GM12865 (cell line): ENCODE measurements around the gene TFAP2B.

ENCODE experiments used
- DNase-seq: peaks from one replicate; pipeline ENCODE4 v3.0.0; 2010; ENCODE audit warnings: low read depth
- H3K4me3 ChIP-seq: 2 replicates; pipeline ENCODE4 v1.5.1; 2011; ENCODE audit warnings: mild to moderate bottlenecking, low read depth, low read length, control low read depth
- CTCF ChIP-seq: IDR thresholded peaks from 2 replicates; pipeline ENCODE4 v1.5.1; 2011; ENCODE audit warnings: low read length, control low read depth, low read depth, inconsistent platforms; ENCODE audit not compliant: insufficient read depth; ENCODE audit errors: missing control alignments

Gene TFAP2B

GRCh38 chr6:50851049-50851845, 32.6 kb downstream of the TFAP2B start:
- H3K4me3 ChIP-seq = no peak overlapping the region
- DNase-seq = no peak

GRCh38 chr6:50853939-50854338, 35.3 kb downstream of the TFAP2B start:
- H3K4me3 ChIP-seq = no peak overlapping the region
- DNase-seq = no peak
- TF ChIP-seq CTCF = no peak

More at GRCh38 chr6:50851049-50851845, 32.6 kb downstream of the TFAP2B start:
- TF ChIP-seq CTCF = no peak

GRCh38 chr6:50861692-50862091, 43.0 kb downstream of the TFAP2B start:
- no peak for TF ChIP-seq CTCF
- no peak for DNase-seq
- no peak overlapping the region for H3K4me3 ChIP-seq

- DNase-seq = no peak
- no peak overlapping the region for H3K4me3 ChIP-seq
- TF ChIP-seq CTCF = no peak
These were observed 43.5 kb downstream of the TFAP2B start for GRCh38 chr6:50862176-50862575.

GRCh38 chr6:50864601-50865000, 45.9 kb downstream of the TFAP2B start:
- no peak overlapping the region for H3K4me3 ChIP-seq
- TF ChIP-seq CTCF = no peak
- DNase-seq = no peak

- DNase-seq = no peak
- TF ChIP-seq CTCF = no peak
- no peak overlapping the region for H3K4me3 ChIP-seq
These were observed 49.8 kb downstream of the TFAP2B start for GRCh38 chr6:50868466-50868865.

- no peak for DNase-seq
- H3K4me3 ChIP-seq = no peak overlapping the region
- no peak for TF ChIP-seq CTCF
These were observed 54.5 kb downstream of the TFAP2B start for GRCh38 chr6:50873167-50873566.
